22Rv1 (cell line): ENCODE data around the gene BNIP1.

Source experiments
- H3K27ac ChIP-seq: fragments of 450-650 bp; 2 replicates; pipeline ENCODE4 v1.5.1; 2017
- ZFX ChIP-seq: fragments of 450-650 bp; IDR thresholded peaks from 2 replicates; pipeline ENCODE4 v1.6.1; 2017; ENCODE audit warnings: antibody characterized with exemption, borderline replicate concordance
- TF ChIP-seq, protein P1 (sequence below): fragments of 450-650 bp; IDR thresholded peaks from 2 replicates; pipeline ENCODE4 v1.5.1; 2017; ENCODE audit warnings: mild to moderate bottlenecking

BNIP1 gene, protein sequence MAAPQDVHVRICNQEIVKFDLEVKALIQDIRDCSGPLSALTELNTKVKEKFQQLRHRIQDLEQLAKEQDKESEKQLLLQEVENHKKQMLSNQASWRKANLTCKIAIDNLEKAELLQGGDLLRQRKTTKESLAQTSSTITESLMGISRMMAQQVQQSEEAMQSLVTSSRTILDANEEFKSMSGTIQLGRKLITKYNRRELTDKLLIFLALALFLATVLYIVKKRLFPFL

DNA sequence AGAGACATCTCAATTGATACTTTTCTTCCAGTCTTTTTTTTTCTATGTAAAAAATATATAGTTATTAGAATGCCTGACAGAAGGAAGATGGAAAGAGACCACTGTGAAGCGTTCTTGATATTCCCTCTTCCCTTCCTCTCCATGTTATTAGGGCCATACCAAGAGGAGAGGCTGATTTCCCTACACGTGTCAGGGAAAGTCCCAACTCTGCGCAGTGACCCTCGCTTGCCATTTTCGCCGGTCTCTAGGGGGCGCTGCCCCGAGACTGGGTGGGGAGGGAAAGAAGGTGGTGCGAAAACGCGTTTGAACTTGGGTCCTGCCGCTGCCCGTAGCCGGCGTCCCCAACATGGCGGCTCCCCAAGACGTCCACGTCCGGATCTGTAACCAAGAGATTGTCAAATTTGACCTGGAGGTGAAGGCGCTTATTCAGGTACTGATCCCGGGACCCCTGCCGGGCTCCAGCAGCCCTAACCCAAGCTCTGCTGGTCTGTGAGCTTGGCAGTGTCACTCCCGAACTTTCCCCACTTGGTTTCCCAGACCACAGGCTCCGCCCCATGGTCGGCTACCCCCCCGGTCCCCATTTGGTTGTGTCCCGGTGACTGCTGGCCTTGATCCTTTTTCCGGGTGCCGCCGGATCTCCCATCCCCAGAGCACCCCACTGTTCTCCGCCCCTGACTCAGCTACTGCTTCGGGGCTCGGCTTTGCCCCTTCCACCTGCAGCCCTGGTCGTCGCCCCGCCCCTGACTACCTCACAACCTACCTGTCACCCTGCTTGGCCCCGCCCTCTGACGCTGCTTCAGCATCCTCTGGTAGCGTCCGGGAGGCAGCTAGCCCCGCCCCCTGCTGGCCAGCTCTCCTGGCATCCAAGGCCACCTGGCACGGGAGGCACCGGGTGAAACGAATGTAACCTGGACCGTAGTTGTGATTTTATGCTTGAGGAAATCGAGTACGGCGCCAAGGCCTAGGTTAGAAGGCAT lies at the start of gene BNIP1:
BNIP1 (plus strand) TSS at position 332 of the 977 bp plus-strand sequence; CDS start at position 347, 15 bp downstream.
- peak within 1 kb of the TSS; percentile 80 for H3K27ac ChIP-seq
- TF ChIP-seq, protein P1, sequence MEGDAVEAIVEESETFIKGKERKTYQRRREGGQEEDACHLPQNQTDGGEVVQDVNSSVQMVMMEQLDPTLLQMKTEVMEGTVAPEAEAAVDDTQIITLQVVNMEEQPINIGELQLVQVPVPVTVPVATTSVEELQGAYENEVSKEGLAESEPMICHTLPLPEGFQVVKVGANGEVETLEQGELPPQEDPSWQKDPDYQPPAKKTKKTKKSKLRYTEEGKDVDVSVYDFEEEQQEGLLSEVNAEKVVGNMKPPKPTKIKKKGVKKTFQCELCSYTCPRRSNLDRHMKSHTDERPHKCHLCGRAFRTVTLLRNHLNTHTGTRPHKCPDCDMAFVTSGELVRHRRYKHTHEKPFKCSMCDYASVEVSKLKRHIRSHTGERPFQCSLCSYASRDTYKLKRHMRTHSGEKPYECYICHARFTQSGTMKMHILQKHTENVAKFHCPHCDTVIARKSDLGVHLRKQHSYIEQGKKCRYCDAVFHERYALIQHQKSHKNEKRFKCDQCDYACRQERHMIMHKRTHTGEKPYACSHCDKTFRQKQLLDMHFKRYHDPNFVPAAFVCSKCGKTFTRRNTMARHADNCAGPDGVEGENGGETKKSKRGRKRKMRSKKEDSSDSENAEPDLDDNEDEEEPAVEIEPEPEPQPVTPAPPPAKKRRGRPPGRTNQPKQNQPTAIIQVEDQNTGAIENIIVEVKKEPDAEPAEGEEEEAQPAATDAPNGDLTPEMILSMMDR, result peak; percentile 96
- no peak for TF ChIP-seq ZFX

DNA sequence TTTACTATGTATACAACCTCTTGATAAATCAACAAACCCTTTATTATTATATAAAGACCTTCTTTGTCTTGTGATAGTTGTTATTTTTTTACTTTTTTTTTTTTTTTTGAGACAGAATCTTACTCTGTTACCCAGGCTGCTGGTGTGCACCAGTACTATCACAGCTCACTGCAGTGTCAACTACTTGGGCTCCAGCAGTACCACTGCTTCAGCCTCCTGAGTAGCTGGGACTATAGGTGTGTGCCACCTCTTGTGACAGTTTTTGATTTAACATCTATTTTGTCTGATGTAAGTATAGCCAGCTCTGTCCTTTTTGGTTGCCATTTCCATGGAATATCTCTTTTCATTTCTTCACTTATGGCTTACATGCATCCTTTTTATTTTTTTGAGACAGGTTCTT lies 45.5 kb upstream of the BNIP1 start:
- H3K27ac ChIP-seq, result no peak overlapping the region

DNA sequence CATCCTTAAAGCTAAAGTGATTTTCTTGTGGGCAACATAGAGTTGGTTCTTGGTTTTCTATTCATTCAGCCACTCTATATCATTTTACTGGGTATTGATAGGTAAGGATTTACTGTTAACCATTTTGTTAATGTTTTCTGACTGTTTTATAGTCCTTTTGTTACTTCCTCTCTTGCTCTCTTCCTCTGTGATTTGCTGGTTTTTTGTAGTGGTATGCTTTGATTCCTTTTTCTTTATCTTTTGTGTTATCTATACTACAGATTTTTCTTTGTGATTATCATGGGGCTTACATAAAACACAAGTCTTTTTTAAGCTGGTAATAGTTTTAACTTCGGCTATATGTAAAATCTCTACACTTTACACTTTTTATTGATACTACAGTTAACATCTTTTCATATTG lies 44.9 kb upstream of the BNIP1 start:
- H3K27ac ChIP-seq, result no peak overlapping the region
- TF ChIP-seq ZFX, result no peak
- TF ChIP-seq, protein P1, result no peak

More for the DNA sequence above, 45.5 kb upstream of the BNIP1 start:
- TF ChIP-seq, protein P1, result no peak
- no peak for TF ChIP-seq ZFX

DNA sequence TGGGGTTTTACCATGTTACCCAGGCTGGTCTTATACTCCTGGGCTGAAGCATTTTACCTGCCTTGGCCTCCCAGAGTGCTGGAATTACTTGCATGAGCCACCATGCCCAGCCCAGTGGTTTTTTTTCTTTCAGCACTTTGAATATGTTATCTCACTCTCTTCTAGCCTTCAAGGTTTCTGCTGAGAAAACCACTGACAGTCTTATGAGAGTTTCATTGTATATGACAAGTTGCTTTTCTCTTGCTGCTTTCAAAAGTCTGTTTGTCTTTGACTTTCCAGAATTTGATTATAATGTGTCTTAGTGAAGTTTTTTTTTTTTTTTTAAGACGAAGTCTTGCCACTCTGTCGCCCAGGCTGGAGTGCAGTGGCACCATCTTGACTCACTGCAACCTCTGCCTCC lies 43.1 kb upstream of the BNIP1 start:
- H3K27ac ChIP-seq, result no peak overlapping the region

DNA sequence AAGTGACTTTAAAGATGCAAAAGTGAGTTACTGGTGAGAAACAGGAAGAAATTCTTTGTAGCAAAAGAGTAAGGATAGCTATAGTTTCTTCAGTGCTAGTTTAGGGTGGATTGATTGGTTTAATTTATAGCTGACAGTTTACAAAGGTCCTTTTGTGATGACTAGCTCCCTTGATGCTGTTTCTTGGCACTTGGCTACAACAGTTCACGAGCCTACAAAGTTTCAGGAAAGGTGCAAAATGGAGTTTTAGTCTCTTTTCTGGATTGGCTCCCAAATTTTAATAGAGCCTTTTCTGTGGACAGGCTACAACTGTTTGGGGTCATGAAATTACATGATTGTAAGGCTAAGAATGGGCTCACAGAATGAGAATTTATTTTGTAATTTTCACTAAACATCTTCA lies 40.9 kb upstream of the BNIP1 start:
- TF ChIP-seq ZFX, result no peak
- TF ChIP-seq, protein P1, result no peak
- no peak overlapping the region for H3K27ac ChIP-seq

More for the DNA sequence above, 43.1 kb upstream of the BNIP1 start:
- TF ChIP-seq, protein P1, result no peak
- TF ChIP-seq ZFX, result no peak

DNA sequence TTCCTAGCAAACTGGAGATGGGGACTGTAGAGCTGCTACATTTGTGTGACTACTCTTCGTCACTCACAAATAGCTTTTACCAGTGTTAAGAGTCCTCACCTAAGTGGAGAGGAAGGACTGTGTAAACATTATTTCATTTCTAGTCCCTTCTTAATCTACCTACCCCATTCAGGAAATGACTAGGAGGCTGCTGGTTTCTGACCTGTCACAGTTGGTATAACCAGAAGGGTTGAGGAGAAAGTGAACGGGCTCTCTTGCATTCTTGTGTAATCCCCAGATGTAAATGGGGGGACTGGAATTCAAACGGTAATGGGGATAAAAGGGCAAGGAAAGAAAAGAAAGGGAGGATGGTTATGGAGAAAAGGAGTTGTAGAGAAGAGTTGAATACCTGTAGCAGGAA lies 35.4 kb upstream of the BNIP1 start:
- no peak overlapping the region for H3K27ac ChIP-seq
- TF ChIP-seq ZFX, result no peak
- TF ChIP-seq, protein P1, result no peak

DNA sequence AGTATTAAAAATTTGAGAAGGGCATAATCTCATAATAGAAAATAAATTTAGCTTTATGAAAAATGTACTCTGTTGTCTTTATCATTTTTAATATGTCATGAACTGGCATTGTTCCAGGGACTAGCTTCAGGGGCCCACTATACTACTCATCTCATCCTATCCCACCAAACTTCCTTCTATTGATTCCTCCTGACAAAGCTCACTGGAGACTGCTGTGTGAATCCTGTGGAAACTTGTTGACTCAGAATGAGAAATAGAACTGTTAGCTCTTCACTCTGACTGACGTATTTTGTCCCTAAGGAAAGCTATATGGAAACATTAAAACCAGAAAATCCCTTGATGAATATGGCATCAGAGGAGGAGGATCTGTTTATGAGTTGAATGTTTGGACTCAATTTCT lies 29.8 kb upstream of the BNIP1 start:
- TF ChIP-seq, protein P1, result no peak
- TF ChIP-seq ZFX, result no peak
- H3K27ac ChIP-seq, result no peak overlapping the region
